Thoracic aorta (tissue), 2 donors: ENCODE results near the gene TDRKH. TPM values are rescaled to one million over a fixed set of nuclear protein-coding genes. Genes with fewer than 3 reads are reported as not detected.

Experiments
- ATAC-seq: fragments of 150-250 bp; one replicate; pipeline ENCODE4 v1.8.0; 2017; ENCODE audit warnings: low read depth; ENCODE audit not compliant: insufficient number of reproducible peaks, low FRiP score
- DNase-seq: peaks from one replicate; pipeline ENCODE4 v3.0.0-alpha.2; 2020; ENCODE audit warnings: low spot score
- H3K27ac ChIP-seq, 2 donors: fragments of 200-600 bp; sonication (generic); 1 replicate in 1 of 2; 2 replicates in 1 of 2; pipeline ENCODE4 v1.5.1; 2016; ENCODE audit warnings: mild to moderate bottlenecking in 2 of 2, moderate library complexity in 2 of 2
- H3K27me3 ChIP-seq: fragments of 200-600 bp; sonication (generic); replicated peaks from 2 replicates; pipeline ENCODE4 v1.6.0; 2016; ENCODE audit warnings: mild to moderate bottlenecking; ENCODE audit not compliant: insufficient read depth
- H3K36me3 ChIP-seq: fragments of 200-600 bp; sonication (generic); one replicate; pipeline ENCODE4 v1.5.1; 2016
- H3K4me1 ChIP-seq, 2 donors: fragments of 200-600 bp; sonication (generic); 1 replicate in 1 of 2; 2 replicates in 1 of 2; pipeline versions ENCODE4 v1.5.1 to v1.6.0; 2016; ENCODE audit warnings: low read depth in 2 of 2, mild to moderate bottlenecking in 1 of 2; ENCODE audit not compliant: control insufficient read depth in 1 of 2
- H3K4me3 ChIP-seq: fragments of 200-600 bp; sonication (generic); 2 replicates; pipeline ENCODE4 v1.5.1; 2016; ENCODE audit warnings: mild to moderate bottlenecking
- H3K9me3 ChIP-seq: fragments of 200-600 bp; sonication (generic); 2 replicates; pipeline ENCODE4 v1.5.1; 2016
- total RNA-seq, 2 donors: library from RNA; depleted of rRNA; stranded (reverse); fragments of >200 nt; gene quantifications; one replicate each; pipeline versions ENCODE4 v1.1.0 to v1.2.3, GENCODE V29; 2016
- TF ChIP-seq, protein P1 (sequence below): fragments of 200-600 bp; sonication (generic); IDR thresholded peaks from one replicate; pipeline ENCODE4 v1.5.1; 2019; ENCODE audit warnings: antibody characterized with exemption

Gene TDRKH
- total RNA-seq, 2 donors from 2014 or later: 3.1 to 3.2 TPM

DNA sequence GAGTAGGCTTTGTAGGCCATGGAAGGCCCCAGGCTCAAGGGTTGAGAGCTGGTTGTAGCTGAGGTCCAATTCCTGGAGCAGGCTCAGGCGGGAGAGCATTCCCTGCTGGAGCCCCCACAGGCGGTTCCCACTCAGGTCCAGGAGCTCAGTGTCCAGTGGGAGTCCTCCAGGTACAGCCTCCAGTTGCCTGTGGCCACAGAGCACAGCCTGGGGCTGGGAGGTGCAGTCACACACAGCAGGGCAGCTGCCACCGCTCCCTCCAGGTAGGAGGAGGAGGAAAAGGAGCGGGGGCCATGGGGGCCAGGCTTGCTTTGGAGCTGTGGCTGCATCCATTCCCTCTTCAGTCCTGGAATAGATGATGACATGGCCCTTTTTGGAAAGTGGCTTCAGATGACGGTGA is 12.1 kb upstream of the TDRKH start:
- no peak for ATAC-seq

DNA sequence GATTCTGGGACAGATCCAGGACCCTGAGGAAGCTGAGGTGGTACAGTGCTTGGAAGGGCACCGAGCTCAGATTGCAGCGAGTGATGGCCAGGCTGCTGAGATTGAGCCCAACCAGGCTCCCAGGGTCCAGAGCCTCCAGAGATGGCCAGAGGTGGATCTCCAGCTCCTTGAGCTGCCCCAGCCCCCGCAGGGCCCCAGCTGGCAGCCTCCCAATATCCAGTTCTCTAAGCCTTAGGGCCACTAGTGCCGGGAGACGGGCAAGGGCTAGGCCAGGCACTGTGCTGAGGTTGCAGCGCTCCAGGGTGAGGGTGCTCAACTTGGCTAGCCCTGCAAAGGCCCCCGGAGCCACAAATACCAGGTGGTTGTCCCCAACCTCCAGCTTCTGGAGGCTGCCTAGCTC is 11.5 kb upstream of the TDRKH start:
- Histone ChIP-seq H3K36me3 (no peaks in the 10 kb centered on the region), H3K4me3 (no peak overlapping the region), H3K4me1 (no peaks in the 10 kb centered on the region), H3K27ac (no peak overlapping the region), H3K27me3 (no peaks in the 10 kb centered on the region), H3K9me3 (no peaks in the 10 kb centered on the region)
- DNase-seq: no peak
- TF ChIP-seq, protein P1, sequence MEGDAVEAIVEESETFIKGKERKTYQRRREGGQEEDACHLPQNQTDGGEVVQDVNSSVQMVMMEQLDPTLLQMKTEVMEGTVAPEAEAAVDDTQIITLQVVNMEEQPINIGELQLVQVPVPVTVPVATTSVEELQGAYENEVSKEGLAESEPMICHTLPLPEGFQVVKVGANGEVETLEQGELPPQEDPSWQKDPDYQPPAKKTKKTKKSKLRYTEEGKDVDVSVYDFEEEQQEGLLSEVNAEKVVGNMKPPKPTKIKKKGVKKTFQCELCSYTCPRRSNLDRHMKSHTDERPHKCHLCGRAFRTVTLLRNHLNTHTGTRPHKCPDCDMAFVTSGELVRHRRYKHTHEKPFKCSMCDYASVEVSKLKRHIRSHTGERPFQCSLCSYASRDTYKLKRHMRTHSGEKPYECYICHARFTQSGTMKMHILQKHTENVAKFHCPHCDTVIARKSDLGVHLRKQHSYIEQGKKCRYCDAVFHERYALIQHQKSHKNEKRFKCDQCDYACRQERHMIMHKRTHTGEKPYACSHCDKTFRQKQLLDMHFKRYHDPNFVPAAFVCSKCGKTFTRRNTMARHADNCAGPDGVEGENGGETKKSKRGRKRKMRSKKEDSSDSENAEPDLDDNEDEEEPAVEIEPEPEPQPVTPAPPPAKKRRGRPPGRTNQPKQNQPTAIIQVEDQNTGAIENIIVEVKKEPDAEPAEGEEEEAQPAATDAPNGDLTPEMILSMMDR: no peak
- ATAC-seq: no peak

More for the DNA sequence above, 12.1 kb upstream of the TDRKH start:
- no peak for DNase-seq
- H3K4me1 ChIP-seq: no peaks in the 10 kb centered on the region
- no peaks in the 10 kb centered on the region for H3K9me3 ChIP-seq
- no peak overlapping the region for H3K4me3 ChIP-seq
- no peak overlapping the region for H3K27ac ChIP-seq
- no peaks in the 10 kb centered on the region for H3K27me3 ChIP-seq
- TF ChIP-seq, protein P1: no peak
- no peaks in the 10 kb centered on the region for H3K36me3 ChIP-seq

DNA sequence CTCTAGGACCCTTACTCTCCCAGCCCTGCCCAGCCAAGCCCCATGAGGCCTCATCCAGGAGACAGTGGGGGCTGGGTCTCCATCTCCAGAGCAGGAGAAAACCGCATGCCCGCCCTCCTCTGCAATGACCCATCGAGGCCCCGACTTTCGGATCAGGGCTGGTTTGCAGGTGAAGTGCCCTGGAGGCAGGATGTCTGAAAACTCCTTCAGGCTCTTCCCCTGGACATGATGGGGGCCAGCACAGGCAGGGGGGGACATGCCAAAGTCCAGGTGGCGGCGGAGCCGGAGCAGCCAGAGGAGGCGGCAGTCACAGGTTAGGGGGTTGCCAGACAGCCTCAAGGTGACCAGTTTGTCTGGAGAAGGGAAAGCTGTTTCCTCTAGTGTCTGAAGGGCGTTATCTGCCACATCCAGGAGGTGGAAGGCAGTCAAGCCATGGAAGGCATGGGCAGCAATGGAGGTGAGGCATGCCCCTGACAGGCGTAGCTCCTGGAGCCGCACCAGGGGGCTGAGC is 11.1 kb upstream of the TDRKH start:
- Histone ChIP-seq H3K9me3 (no peaks in the 10 kb centered on the region), H3K36me3 (no peaks in the 10 kb centered on the region), H3K4me1 (no peaks in the 10 kb centered on the region), H3K4me3 (no peak overlapping the region), H3K27ac (no peak overlapping the region), H3K27me3 (no peaks in the 10 kb centered on the region)
- TF ChIP-seq, protein P1: no peak
- ATAC-seq: no peak
- no peak for DNase-seq

DNA sequence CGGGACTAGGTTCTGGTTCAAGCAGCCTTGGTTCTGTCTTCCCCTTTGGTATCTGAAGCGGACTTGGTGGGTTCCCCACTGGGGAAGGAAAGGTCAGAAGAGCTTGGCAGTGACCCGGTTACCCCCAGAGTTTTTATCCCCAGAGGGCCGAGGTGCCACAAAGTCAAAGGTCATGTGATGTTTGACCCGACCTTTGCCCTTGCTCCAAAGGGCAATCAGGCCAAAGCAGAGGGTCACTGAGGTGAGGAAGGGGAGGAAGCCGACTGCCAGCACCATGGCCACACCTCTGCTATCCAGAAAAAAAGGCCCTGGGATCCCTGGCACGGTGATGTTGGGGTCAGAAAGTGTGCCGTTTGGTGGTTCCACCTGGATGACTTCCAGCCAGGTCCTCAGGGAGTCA is 10.5 kb upstream of the TDRKH start:
- H3K27me3 ChIP-seq: no peaks in the 10 kb centered on the region
- TF ChIP-seq, protein P1: no peak
- no peak for ATAC-seq
- no peak for DNase-seq
- no peaks in the 10 kb centered on the region for H3K36me3 ChIP-seq
- no peaks in the 10 kb centered on the region for H3K4me1 ChIP-seq
- H3K9me3 ChIP-seq: no peaks in the 10 kb centered on the region
- no peak overlapping the region for H3K27ac ChIP-seq
- H3K4me3 ChIP-seq: no peak overlapping the region

DNA sequence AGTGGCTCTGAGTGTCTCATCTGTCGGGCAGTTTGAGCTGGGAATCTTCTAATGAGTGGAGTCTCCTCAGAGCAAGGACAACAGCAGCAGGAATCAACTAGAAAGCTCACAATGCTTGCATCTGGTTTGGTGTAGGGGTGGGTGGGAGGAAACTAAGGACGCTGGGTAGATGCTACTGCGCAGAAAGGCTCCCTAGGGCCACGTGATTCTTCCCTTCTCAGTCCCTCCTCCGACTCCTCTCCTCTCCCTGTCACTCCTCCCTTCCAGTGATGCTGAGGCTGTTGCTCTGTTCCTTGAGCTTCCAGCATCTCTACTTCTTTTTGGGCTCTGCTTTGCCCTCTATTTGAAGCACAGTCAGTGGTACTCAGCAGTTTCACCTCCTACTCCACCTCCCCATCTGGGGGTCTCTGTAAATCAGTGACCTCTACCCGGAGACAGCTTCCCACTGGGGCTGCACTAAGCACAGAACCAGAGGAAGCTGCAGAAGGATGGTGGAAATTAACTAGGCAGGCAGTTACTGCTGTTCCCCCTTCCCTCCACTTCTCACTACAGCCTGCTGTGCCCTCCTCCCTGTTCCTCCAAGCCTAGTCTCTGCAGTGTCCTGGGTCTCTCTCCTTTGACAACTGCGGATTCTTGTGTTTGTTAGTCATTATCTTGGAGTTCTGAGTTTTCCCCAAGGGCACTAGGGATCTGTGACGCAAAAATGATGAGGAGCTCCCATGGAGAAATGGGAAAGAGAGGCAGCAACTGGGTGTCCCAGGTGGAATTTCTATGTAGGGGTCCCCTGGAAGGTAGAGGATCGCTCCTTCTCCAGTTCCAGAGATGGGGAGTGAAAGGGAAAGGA is 9.1 kb upstream of the TDRKH start:
- Histone ChIP-seq H3K4me1 (no peaks in the 10 kb centered on the region), H3K27me3 (no peaks in the 10 kb centered on the region), H3K4me3 (no peak overlapping the region), H3K9me3 (no peaks in the 10 kb centered on the region), H3K27ac (no peak overlapping the region), H3K36me3 (no peaks in the 10 kb centered on the region)
- TF ChIP-seq, protein P1: no peak
- no peak for ATAC-seq
- no peak for DNase-seq
